ENCODE results near the gene DEPP1.

DNA sequence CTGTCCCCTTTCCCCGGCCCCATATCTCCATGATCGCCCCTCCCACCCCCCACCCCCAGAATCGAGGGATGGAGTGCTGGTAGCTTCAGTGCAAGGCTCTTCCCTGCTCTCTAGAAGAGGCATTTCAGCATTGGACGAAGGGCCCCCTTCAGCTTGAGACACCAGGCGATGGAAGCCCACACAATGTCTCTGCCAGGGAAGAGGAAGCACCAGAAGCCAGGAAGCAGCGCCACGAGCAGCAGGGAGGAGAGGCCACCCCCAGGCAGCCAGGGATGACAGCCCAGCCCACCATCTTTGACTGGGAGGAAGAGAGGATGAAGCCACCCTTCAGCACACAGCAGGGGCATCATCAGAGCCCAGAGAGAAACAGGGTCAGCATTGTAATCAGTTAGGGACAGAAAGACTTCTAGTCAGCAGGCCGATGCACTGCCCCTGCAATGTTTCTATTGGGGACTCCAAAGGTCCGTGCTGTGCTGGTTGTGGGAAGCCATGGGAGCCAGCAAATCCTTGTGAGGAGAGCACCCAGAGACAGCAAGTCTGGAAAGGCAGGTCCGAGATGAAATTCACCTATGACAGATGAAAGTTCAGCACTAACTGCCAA lies 51.8 kb downstream of the DEPP1 start:
- TF ChIP-seq EGR1 (IDR thresholded peaks at IDR 0.05; ENCODE audit: borderline replicate concordance in 1 of 2, low read depth in 2 of 2, low read length in 2 of 2) (no peak), SIN3A (IDR thresholded peaks at IDR 0.05; ENCODE audit: low read depth, low read length) (no peak), RFX5 (IDR thresholded peaks at IDR 0.05; ENCODE audit: low read depth, low read length) (no peak)
